SH-SY5Y (cell line): ENCODE data around the gene NHP2.

ENCODE experiments used
- GATA2 ChIP-seq: IDR thresholded peaks from 2 replicates; pipeline ENCODE4 v1.6.1; 2011; ENCODE audit warnings: mild to moderate bottlenecking, low read depth, low read length
- GATA3 ChIP-seq: IDR thresholded peaks from 2 replicates; pipeline ENCODE4 v1.6.1; 2011; ENCODE audit warnings: low read depth, mild to moderate bottlenecking, low read length, moderate library complexity

GRCh38 chr5:178174456-178174855 is 20.8 kb upstream of the NHP2 start:
- TF ChIP-seq GATA2: no peak
- no peak for TF ChIP-seq GATA3
